Smooth muscle cell (in vitro differentiated cells): ENCODE results near the gene GTF2IRD1. TPM values are rescaled to one million over a fixed set of nuclear protein-coding genes. Genes with fewer than 3 reads are reported as not detected.
A peak's percentile ranks its signal among the peaks of the same experiment; 100 is the strongest.

Source experiments
- DNase-seq: peaks from one replicate; lab custom pipeline; 2025; ENCODE audit not compliant: unreplicated experiment; lab: John Stamatoyannopoulos, UW
- H2AFZ ChIP-seq: fragments of 200-600 bp; sonication (generic); 2 replicates; pipeline ENCODE4 v1.6.0; 2016; ENCODE audit warnings: antibody characterized with exemption, low read depth, mild to moderate bottlenecking
- H3F3A ChIP-seq: fragments of 200-600 bp; sonication (generic); 2 replicates; pipeline ENCODE4 v1.6.0; 2017; ENCODE audit warnings: antibody characterized with exemption, low read depth
- H3K27ac ChIP-seq: fragments of 200-600 bp; sonication (generic); 2 replicates; pipeline ENCODE4 v1.5.1; 2016; ENCODE audit warnings: low read depth, mild to moderate bottlenecking
- H3K27me3 ChIP-seq: fragments of 200-600 bp; sonication (generic); 2 replicates; pipeline ENCODE4 v1.6.1; 2016; ENCODE audit warnings: low read depth, mild to moderate bottlenecking
- H3K36me3 ChIP-seq: fragments of 200-600 bp; sonication (generic); 2 replicates; pipeline ENCODE4 v1.5.1; 2016; ENCODE audit warnings: low read depth
- H3K4me1 ChIP-seq: fragments of 200-600 bp; sonication (generic); 2 replicates; pipeline ENCODE4 v1.5.1; 2016; ENCODE audit warnings: low read depth
- H3K4me2 ChIP-seq: fragments of 200-600 bp; sonication (generic); 2 replicates; pipeline ENCODE4 v1.6.0; 2016; ENCODE audit warnings: mild to moderate bottlenecking
- H3K4me3 ChIP-seq: fragments of 200-600 bp; sonication (generic); 2 replicates; pipeline ENCODE4 v1.5.1; 2016; ENCODE audit warnings: mild to moderate bottlenecking
- H3K79me2 ChIP-seq: fragments of 200-600 bp; sonication (generic); 2 replicates; pipeline ENCODE4 v1.6.0; 2016; ENCODE audit warnings: low read depth, mild to moderate bottlenecking
- H3K9ac ChIP-seq: fragments of 200-600 bp; sonication (generic); 2 replicates; pipeline ENCODE4 v1.6.0; 2016; ENCODE audit warnings: low read depth
- H3K9me3 ChIP-seq: fragments of 200-600 bp; sonication (generic); replicated peaks from 2 replicates; pipeline ENCODE4 v1.5.1; 2016; ENCODE audit warnings: low read depth
- H4K20me1 ChIP-seq: fragments of 200-600 bp; sonication (generic); 2 replicates; pipeline ENCODE4 v1.6.0; 2016; ENCODE audit warnings: low read depth
- CTCF ChIP-seq: fragments of 200-600 bp; sonication (generic); IDR thresholded peaks from 2 replicates; pipeline ENCODE4 v1.5.1; 2017; ENCODE audit warnings: borderline replicate concordance, mild to moderate bottlenecking, antibody characterized with exemption; ENCODE audit not compliant: insufficient read depth, poor library complexity, severe bottlenecking
- WGBS: methylation state at CpG from one replicate; pipeline ENCODE4 v1.1.7; 2016; ENCODE audit warnings: low lambda C conversion rate; 5-methylcytosine and 5-hydroxymethylcytosine counted together
- polyA plus RNA-seq: library from polyadenylated mRNA; unstranded; fragments of >200 nt; fragmentation: Nextera tagmentation; extraction: Ambion mirVana; gene quantifications from 2 replicates; pipeline ENCODE4 v1.2.1, GENCODE V29; 2016
- total RNA-seq: library from RNA; depleted of rRNA; stranded (reverse); fragments of >200 nt; gene quantifications from 2 replicates; pipeline ENCODE4 v1.2.3, GENCODE V29; 2014

The GTF2IRD1 gene
- total and polyA plus RNA-seq, 2 experiments from 2014 or later = 20.0 to 41.5 TPM

DNA sequence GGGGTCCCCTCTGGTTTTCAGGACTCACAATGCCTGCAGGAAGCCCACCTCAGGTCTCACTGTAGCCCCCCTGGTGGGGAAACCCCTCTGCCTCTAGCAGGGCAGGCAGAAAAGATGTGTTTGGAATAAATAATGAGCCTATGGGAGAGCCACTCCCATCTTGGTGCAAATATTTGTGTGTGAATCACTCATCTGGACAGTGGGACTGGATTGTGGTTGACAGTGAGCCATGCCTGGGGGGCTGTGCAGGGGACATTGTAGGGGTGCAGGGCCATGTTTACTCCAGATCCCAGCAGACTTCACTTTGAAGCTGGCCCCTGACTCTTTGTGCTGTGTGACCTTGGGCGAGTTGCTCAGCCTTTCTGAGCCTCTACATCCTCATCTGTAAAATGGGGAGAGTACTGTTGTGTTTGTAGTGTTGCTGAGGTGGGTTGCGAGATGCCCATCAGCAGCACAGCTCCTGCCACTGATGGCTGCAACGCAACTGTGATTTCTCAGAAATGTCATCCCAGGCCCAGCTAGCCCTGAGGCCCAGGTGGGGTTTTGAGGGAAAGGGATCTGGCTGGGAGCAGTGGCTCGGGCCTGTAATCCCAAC is 20.7 kb downstream of the GTF2IRD1 start:
- H3K27ac ChIP-seq = no peak overlapping the region
- 90% methylated on average over 4 of the region's 4 CpGs for WGBS
- DNase-seq = no peak

GRCh38 chr7:74475243-74475986 is 21.7 kb downstream of the GTF2IRD1 start:
- H4K20me1 ChIP-seq = peaks cover 99% of the 10 kb centered on the region
- H3K27ac ChIP-seq = peak overlapping the region; percentile 56
- 89% methylated on average over 15 of the region's 15 CpGs for WGBS

More for the DNA sequence above, 20.7 kb downstream of the GTF2IRD1 start:
- no peak overlapping the region for H3K4me3 ChIP-seq
- H3K9ac ChIP-seq = no peak overlapping the region
- no peaks in the 10 kb centered on the region for H3F3A ChIP-seq
- peaks cover 9% of the 10 kb centered on the region for H3K4me1 ChIP-seq
- no peak for TF ChIP-seq CTCF
- H3K4me2 ChIP-seq = no peak overlapping the region
- peaks cover 55% of the 10 kb centered on the region for H3K79me2 ChIP-seq
- H3K36me3 ChIP-seq = no peaks in the 10 kb centered on the region
- H3K27me3 ChIP-seq = no peaks in the 10 kb centered on the region
- H4K20me1 ChIP-seq = peaks cover 99% of the 10 kb centered on the region
- no peaks in the 10 kb centered on the region for H3K9me3 ChIP-seq
- H2AFZ ChIP-seq = no peak overlapping the region

GRCh38 chr7:74475987-74476350 is 22.3 kb downstream of the GTF2IRD1 start:
- H3K27ac ChIP-seq = no peak overlapping the region
- no peaks in the 10 kb centered on the region for H3K36me3 ChIP-seq
- H3K9me3 ChIP-seq = no peaks in the 10 kb centered on the region
- WGBS = 91% methylated on average over 8 of the region's 8 CpGs
- H3K4me1 ChIP-seq = peaks cover 19% of the 10 kb centered on the region
- peaks cover 45% of the 10 kb centered on the region for H3K79me2 ChIP-seq
- no peaks in the 10 kb centered on the region for H3K27me3 ChIP-seq
- peaks cover 99% of the 10 kb centered on the region for H4K20me1 ChIP-seq
- H3K4me2 ChIP-seq = no peak overlapping the region
- H2AFZ ChIP-seq = no peak overlapping the region
- H3K4me3 ChIP-seq = no peak overlapping the region
- DNase-seq = no peak
- peaks cover 3% of the 10 kb centered on the region for H3F3A ChIP-seq
- TF ChIP-seq CTCF = no peak
- no peak overlapping the region for H3K9ac ChIP-seq

More at GRCh38 chr7:74475243-74475986, 21.7 kb downstream of the GTF2IRD1 start:
- no peak overlapping the region for H3K4me2 ChIP-seq
- no peaks in the 10 kb centered on the region for H3K36me3 ChIP-seq
- no peak overlapping the region for H3K9ac ChIP-seq
- H3K4me3 ChIP-seq = no peak overlapping the region
- no peaks in the 10 kb centered on the region for H3K9me3 ChIP-seq
- no peak overlapping the region for H2AFZ ChIP-seq
- H3F3A ChIP-seq = peaks cover 3% of the 10 kb centered on the region
- peaks cover 44% of the 10 kb centered on the region for H3K79me2 ChIP-seq
- no peak for TF ChIP-seq CTCF
- no peaks in the 10 kb centered on the region for H3K27me3 ChIP-seq
- no peak for DNase-seq
- peaks cover 14% of the 10 kb centered on the region for H3K4me1 ChIP-seq
